ENCODE measurements around the gene GPX4. TPM values are rescaled to one million over a fixed set of nuclear protein-coding genes. Genes with fewer than 3 reads are reported as not detected.
A peak's percentile ranks its signal among the peaks of the same experiment; 100 is the strongest.

Gene GPX4
- polyA plus RNA-seq, 2 donors: 271 to 294 TPM

DNA sequence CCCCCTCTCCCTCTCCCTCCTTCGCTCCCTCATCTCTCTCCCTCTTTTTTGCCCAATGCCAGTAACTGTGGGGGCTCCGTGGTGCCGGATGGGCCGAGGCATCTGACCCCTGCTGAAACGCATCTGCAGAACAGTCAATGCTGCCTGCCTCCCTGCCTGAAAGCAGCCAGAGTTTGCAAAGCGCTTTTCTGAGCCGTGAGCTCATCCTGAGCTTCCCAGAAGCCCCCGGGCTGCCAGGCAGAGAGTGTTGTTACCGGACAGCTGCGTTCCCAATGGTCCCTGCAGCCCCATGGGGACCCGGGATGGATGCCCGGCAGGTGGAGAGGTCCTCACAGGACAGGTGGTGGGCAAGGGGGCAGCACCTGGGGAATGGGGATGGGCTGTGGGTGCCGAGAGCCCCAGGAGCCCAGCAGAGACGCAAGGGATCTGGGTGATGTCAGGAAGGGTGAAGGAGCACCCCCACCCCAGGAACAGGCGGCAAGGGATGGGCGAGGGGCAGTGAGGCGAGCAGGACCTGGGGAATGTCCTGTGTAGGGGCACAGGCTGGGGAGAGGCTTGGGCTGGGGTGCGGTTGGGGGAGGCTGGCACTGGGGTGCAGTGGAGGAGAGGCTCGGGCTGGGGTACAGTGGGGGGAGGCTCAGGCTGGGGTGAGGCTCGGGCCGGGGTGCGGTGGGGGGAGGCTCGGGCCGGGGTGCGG is 33.0 kb downstream of the GPX4 start:
- Histone ChIP-seq H3K4me1 (ENCODE audit: control insufficient read depth in 2 of 2, insufficient read depth in 2 of 2, low read length in 1 of 2) (peaks cover 11 to 34% of the 10 kb centered on the region in 2 donors), H3K4me3 (ENCODE audit: low read depth in 1 of 2, low read length in 2 of 2) (no peak overlapping the region), H3K9me3 (ENCODE audit: control insufficient read depth in 2 of 2, insufficient read depth in 1 of 2, low read depth in 1 of 2, low read length in 1 of 2) (no peaks in the 10 kb centered on the region), H3K36me3 (ENCODE audit: control insufficient read depth in 2 of 2, insufficient read depth in 2 of 2, low read length in 1 of 2) (peaks cover 0 to 19% of the 10 kb centered on the region in 2 donors), H3K27me3 (ENCODE audit: control insufficient read depth in 1 of 2, insufficient read depth in 2 of 2, low read length in 2 of 2) (no peaks in the 10 kb centered on the region), H3K27ac (ENCODE audit: low read depth in 2 of 2, low read length in 1 of 2) (peak overlapping the region; percentile 36 to 69)
- 72 to 75% methylated on average over 18 to 24 of the region's 25 CpGs for WGBS, 2 donors

DNA sequence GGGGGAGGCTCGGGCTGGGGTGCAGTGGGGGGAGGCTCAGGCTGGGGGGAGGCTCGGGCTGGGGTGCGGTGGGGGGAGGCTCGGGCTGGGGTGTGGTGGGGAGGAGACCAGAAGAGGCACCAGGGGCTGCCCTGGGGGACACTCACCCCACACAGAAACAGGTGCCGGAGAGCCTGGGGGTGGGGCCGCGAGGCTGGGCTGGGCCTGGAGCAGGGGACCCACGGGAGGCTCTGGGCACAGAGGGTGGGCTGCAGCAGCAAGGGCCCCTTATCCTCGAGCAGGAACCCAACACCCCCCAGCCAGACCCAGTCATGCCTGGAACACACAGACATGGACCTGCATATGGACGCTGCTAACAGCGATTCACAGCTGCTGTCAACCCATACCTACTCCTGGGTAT is 34.3 kb downstream of the GPX4 start:
- WGBS, 2 donors: 69 to 81% methylated on average over 3 to 9 of the region's 11 CpGs
- Histone ChIP-seq H3K4me1 (ENCODE audit: control insufficient read depth in 2 of 2, insufficient read depth in 2 of 2, low read length in 1 of 2) (peaks cover 3 to 25% of the 10 kb centered on the region in 2 donors), H3K9me3 (ENCODE audit: control insufficient read depth in 2 of 2, insufficient read depth in 1 of 2, low read depth in 1 of 2, low read length in 1 of 2) (no peaks in the 10 kb centered on the region), H3K4me3 (ENCODE audit: low read depth in 1 of 2, low read length in 2 of 2) (no peak overlapping the region), H3K36me3 (ENCODE audit: control insufficient read depth in 2 of 2, insufficient read depth in 2 of 2, low read length in 1 of 2) (peaks cover 0 to 25% of the 10 kb centered on the region in 2 donors), H3K27me3 (ENCODE audit: control insufficient read depth in 1 of 2, insufficient read depth in 2 of 2, low read length in 2 of 2) (no peaks in the 10 kb centered on the region), H3K27ac (ENCODE audit: low read depth in 2 of 2, low read length in 1 of 2) (no peak overlapping the region)

DNA sequence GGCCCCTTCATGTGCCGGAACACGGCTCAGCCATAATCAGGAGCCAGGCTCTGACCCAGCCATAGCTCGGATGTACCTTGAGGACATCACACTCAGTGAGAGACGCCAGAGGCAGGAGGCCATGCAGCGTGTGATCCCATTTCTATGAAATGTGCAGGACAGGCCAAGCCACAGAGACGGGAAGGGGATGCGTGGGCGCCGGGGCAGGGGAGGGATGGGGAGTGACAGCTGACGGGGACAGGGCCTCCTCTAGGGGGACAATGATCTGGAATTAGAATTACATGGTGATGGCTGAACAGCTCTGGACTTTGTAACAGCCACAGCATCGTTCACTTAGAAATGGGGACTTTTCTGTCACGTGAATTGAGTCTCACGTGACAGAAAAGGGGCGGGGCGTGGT is 35.3 kb downstream of the GPX4 start:
- Histone ChIP-seq H3K4me3 (ENCODE audit: low read depth in 1 of 2, low read length in 2 of 2) (no peak overlapping the region), H3K36me3 (ENCODE audit: control insufficient read depth in 2 of 2, insufficient read depth in 2 of 2, low read length in 1 of 2) (peaks cover 6 to 26% of the 10 kb centered on the region in 2 donors), H3K4me1 (ENCODE audit: control insufficient read depth in 2 of 2, insufficient read depth in 2 of 2, low read length in 1 of 2) (peaks cover 0 to 16% of the 10 kb centered on the region in 2 donors), H3K9me3 (ENCODE audit: control insufficient read depth in 2 of 2, insufficient read depth in 1 of 2, low read depth in 1 of 2, low read length in 1 of 2) (no peaks in the 10 kb centered on the region), H3K27me3 (ENCODE audit: control insufficient read depth in 1 of 2, insufficient read depth in 2 of 2, low read length in 2 of 2) (no peaks in the 10 kb centered on the region), H3K27ac (ENCODE audit: low read depth in 2 of 2, low read length in 1 of 2) (no peak overlapping the region)
- WGBS, 2 donors: 90 to 94% methylated on average over 15 of the region's 15 CpGs

DNA sequence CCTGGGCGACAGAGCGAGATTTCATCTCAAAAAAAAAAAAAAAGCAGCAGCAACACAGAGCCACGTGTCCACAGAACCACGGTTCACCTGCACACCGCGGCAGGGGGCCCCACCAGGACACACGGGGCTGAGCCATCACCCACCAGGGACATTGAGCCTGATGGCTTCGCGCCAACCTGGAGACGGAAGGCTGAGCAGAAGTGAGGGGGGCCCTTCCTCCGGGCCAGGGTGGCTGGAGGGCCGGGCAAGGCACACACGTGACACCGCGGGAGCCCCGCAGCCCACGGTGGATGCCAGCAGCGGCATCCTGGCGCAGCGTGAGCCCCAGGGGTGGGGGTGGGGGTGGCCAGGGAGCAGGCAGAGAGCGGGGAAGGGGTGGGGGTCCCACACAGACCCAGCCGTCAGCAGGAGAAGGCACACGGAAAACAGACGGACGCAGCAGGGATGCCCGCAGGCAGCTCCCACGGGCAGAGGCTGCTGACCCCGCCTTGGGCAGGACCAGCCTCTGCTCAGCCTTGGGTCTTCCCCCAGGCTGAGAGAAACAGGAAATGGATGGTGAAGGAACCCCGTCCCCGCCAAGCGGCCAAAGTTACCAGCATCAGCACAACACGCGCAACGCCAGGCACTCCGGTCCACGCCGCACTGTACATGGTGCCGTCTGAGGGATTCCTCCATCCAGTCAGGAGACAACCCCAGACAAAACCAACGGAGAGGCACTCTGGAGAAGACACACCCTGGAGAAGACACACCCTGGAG is 36.7 kb downstream of the GPX4 start:
- peaks cover 0 to 12% of the 10 kb centered on the region in 2 donors for H3K4me1 ChIP-seq (ENCODE audit: control insufficient read depth in 2 of 2, insufficient read depth in 2 of 2, low read length in 1 of 2)
- no peaks in the 10 kb centered on the region for H3K9me3 ChIP-seq (ENCODE audit: control insufficient read depth in 2 of 2, insufficient read depth in 1 of 2, low read depth in 1 of 2, low read length in 1 of 2)
- peaks cover 6 to 27% of the 10 kb centered on the region in 2 donors for H3K36me3 ChIP-seq (ENCODE audit: control insufficient read depth in 2 of 2, insufficient read depth in 2 of 2, low read length in 1 of 2)
- no peak overlapping the region for H3K4me3 ChIP-seq (ENCODE audit: low read depth in 1 of 2, low read length in 2 of 2)
- WGBS, 2 donors: 92 to 94% methylated on average over 38 to 39 of the region's 39 CpGs
- H3K27me3 ChIP-seq (ENCODE audit: control insufficient read depth in 1 of 2, insufficient read depth in 2 of 2, low read length in 2 of 2): no peaks in the 10 kb centered on the region
- H3K27ac ChIP-seq (ENCODE audit: low read depth in 2 of 2, low read length in 1 of 2): no peak overlapping the region

DNA sequence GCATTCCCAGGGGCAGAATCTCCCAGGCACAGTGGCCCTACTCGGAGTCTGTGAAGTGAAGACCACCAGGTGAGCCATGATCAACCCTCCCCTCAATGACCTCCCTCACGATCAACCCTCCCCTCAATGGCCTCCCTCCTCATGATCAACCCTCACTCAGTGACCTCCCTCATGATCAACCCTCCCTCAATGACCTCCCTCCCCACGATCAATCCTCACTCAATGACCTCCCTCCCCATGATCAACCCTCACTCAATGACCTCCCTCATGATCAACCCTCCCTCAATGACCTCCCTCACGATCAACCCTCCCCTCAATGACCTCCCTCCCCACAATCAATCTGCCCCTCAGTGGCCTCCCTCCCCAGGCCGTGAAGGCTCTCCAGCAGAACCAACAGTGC is 38.1 kb downstream of the GPX4 start:
- Histone ChIP-seq H3K9me3 (ENCODE audit: control insufficient read depth in 2 of 2, insufficient read depth in 1 of 2, low read depth in 1 of 2, low read length in 1 of 2) (no peaks in the 10 kb centered on the region), H3K36me3 (ENCODE audit: control insufficient read depth in 2 of 2, insufficient read depth in 2 of 2, low read length in 1 of 2) (peaks cover 6 to 41% of the 10 kb centered on the region in 2 donors)

DNA sequence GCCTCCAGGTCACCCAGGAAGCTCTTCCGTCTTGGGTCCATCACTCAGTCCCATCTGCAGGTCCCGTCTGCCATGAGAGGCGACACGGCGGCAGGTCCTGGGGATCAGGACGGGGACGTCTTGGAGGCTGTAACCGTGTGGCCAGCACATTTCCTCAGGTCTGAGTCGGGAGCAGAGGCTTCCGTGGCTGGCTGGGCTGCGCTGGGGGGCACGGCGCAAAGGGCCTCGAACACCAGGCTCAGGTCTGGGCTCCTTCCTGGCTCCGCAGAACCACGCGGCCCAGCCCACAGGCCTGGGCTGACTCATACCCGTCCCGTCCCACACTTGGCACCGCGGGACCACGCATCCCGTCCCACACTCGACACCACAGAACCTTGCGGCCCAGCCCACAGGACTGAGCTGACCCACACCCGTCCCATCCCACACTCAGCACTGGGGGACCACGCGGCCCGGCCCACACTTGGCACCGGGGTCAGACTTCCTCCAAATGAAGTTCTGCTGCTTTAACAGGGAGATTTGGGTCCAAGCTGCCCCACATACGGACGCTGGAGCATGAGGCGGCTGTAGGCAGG is 40.1 kb downstream of the GPX4 start:
- Histone ChIP-seq H3K4me3 (ENCODE audit: low read depth in 1 of 2, low read length in 2 of 2) (no peak overlapping the region), H3K27ac (ENCODE audit: low read depth in 2 of 2, low read length in 1 of 2) (no peak overlapping the region), H3K27me3 (ENCODE audit: control insufficient read depth in 1 of 2, insufficient read depth in 2 of 2, low read length in 2 of 2) (no peaks in the 10 kb centered on the region), H3K9me3 (ENCODE audit: control insufficient read depth in 2 of 2, insufficient read depth in 1 of 2, low read depth in 1 of 2, low read length in 1 of 2) (no peaks in the 10 kb centered on the region), H3K4me1 (ENCODE audit: control insufficient read depth in 2 of 2, insufficient read depth in 2 of 2, low read length in 1 of 2) (peaks cover 0 to 4% of the 10 kb centered on the region in 2 donors), H3K36me3 (ENCODE audit: control insufficient read depth in 2 of 2, insufficient read depth in 2 of 2, low read length in 1 of 2) (peaks cover 6 to 36% of the 10 kb centered on the region in 2 donors)
- 92% methylated on average over 33 of the region's 33 CpGs for WGBS, 2 donors

More for the DNA sequence above, 38.1 kb downstream of the GPX4 start:
- Histone ChIP-seq H3K27me3 (ENCODE audit: control insufficient read depth in 1 of 2, insufficient read depth in 2 of 2, low read length in 2 of 2) (no peaks in the 10 kb centered on the region), H3K4me1 (ENCODE audit: control insufficient read depth in 2 of 2, insufficient read depth in 2 of 2, low read length in 1 of 2) (peaks cover 0 to 2% of the 10 kb centered on the region in 2 donors), H3K27ac (ENCODE audit: low read depth in 2 of 2, low read length in 1 of 2) (no peak overlapping the region), H3K4me3 (ENCODE audit: low read depth in 1 of 2, low read length in 2 of 2) (no peak overlapping the region)
- WGBS, 2 donors: 86 to 89% methylated on average over 5 of the region's 5 CpGs

DNA sequence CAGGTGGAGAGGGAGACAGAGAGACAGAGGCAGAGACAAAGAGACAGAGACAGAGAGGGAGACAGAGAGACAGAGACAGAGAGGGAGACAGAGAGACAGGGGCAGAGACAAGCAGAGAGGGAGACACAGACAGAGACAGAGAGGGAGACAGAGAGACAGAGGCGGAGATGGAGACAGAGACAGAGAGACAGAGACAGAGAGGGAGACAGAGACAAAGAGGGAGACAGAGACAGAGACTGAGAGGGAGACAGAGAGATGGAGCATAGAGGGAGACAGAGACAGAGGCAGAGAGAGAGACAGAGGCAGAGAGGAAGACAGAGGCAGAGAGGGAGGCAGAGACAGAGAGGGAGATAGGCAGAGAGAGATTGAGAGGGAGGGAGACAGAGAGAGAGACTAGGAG is 40.9 kb downstream of the GPX4 start:
- H3K4me1 ChIP-seq (ENCODE audit: control insufficient read depth in 2 of 2, insufficient read depth in 2 of 2, low read length in 1 of 2): peaks cover 0 to 4% of the 10 kb centered on the region in 2 donors
- H3K36me3 ChIP-seq (ENCODE audit: control insufficient read depth in 2 of 2, insufficient read depth in 2 of 2, low read length in 1 of 2): peaks cover 6 to 38% of the 10 kb centered on the region in 2 donors
- H3K9me3 ChIP-seq (ENCODE audit: control insufficient read depth in 2 of 2, insufficient read depth in 1 of 2, low read depth in 1 of 2, low read length in 1 of 2): no peaks in the 10 kb centered on the region
- no peaks in the 10 kb centered on the region for H3K27me3 ChIP-seq (ENCODE audit: control insufficient read depth in 1 of 2, insufficient read depth in 2 of 2, low read length in 2 of 2)
- no peak overlapping the region for H3K27ac ChIP-seq (ENCODE audit: low read depth in 2 of 2, low read length in 1 of 2)
- WGBS, 2 donors: 94 to 100% methylated on average over 1 of the region's 1 CpG
- H3K4me3 ChIP-seq (ENCODE audit: low read depth in 1 of 2, low read length in 2 of 2): no peak overlapping the region

DNA sequence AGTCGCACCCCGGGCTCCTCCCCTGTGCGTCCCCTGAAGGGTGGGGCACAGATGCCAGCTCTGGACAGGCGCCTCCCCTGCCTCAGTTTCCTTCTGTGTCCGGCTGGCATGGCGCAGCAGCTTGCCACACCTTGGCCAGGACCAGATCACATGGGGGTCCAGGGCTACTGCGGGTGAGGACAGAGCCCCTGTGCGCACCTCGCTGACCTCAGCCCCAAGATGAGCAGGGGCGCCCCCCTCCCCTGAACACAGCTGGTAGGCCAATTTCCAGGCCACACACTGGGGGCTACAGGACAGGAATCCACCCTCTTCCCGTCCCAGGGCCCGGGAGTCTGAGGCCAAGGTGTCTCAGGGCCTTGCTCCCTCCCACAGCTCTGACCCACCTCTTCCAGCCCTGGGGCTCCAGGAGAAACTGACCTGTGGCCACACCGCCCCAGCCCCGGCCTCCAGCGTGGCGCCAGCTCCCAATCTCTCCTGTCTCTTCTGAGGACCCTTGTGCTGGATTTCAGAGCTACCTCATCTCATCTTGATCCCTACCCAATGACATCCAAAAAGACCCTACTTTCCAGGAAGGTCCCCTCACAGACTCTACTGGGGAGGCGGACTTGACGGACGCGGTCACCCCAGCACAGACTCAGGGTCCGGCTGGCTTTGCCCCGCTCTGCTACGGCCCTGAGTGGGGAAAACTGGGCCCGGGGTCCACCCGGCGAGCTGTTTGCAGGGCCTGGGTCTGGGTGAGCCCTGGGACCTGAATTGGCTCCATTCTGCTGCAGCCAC is 42.0 kb downstream of the GPX4 start:
- Histone ChIP-seq H3K36me3 (ENCODE audit: control insufficient read depth in 2 of 2, insufficient read depth in 2 of 2, low read length in 1 of 2) (peaks cover 6 to 35% of the 10 kb centered on the region in 2 donors), H3K27me3 (ENCODE audit: control insufficient read depth in 1 of 2, insufficient read depth in 2 of 2, low read length in 2 of 2) (no peaks in the 10 kb centered on the region), H3K4me3 (ENCODE audit: low read depth in 1 of 2, low read length in 2 of 2) (no peak overlapping the region), H3K9me3 (ENCODE audit: control insufficient read depth in 2 of 2, insufficient read depth in 1 of 2, low read depth in 1 of 2, low read length in 1 of 2) (no peaks in the 10 kb centered on the region), H3K27ac (ENCODE audit: low read depth in 2 of 2, low read length in 1 of 2) (no peak overlapping the region), H3K4me1 (ENCODE audit: control insufficient read depth in 2 of 2, insufficient read depth in 2 of 2, low read length in 1 of 2) (peaks cover 0 to 10% of the 10 kb centered on the region in 2 donors)
- 96% methylated on average over 23 to 26 of the region's 26 CpGs for WGBS, 2 donors

DNA sequence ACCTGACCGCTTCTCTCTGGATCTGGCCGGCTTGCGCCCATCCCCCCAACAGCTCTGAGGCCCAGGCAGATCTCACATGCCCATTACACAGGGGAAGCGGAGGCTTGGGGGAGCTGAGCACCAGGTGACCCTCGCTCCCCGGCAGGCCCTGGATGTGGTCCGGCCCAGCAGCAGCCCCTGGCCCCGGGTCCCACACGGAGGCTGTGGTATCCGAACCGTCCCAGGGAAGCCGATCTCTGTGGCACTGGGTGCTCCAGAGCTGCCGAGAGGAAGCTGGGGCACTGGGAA is 42.6 kb downstream of the GPX4 start:
- H3K27ac ChIP-seq (ENCODE audit: low read depth in 2 of 2, low read length in 1 of 2): no peak overlapping the region
- WGBS, 2 donors: 88 to 96% methylated on average over 13 of the region's 13 CpGs
- no peaks in the 10 kb centered on the region for H3K9me3 ChIP-seq (ENCODE audit: control insufficient read depth in 2 of 2, insufficient read depth in 1 of 2, low read depth in 1 of 2, low read length in 1 of 2)
- H3K4me1 ChIP-seq (ENCODE audit: control insufficient read depth in 2 of 2, insufficient read depth in 2 of 2, low read length in 1 of 2): peaks cover 0 to 10% of the 10 kb centered on the region in 2 donors
- H3K4me3 ChIP-seq (ENCODE audit: low read depth in 1 of 2, low read length in 2 of 2): no peak overlapping the region
- peaks cover 6 to 37% of the 10 kb centered on the region in 2 donors for H3K36me3 ChIP-seq (ENCODE audit: control insufficient read depth in 2 of 2, insufficient read depth in 2 of 2, low read length in 1 of 2)
- no peaks in the 10 kb centered on the region for H3K27me3 ChIP-seq (ENCODE audit: control insufficient read depth in 1 of 2, insufficient read depth in 2 of 2, low read length in 2 of 2)

All from esophagus (tissue), 2 donors.